HepG2 (cell line): Measurements from ENCODE around the gene VWA7. TPM values are rescaled to one million over a fixed set of nuclear protein-coding genes. Genes with fewer than 3 reads are reported as not detected.
A peak's percentile ranks its signal among the peaks of the same experiment; 100 is the strongest.

Experiments
- CC2D1A ChIP-seq: sonication (generic); formaldehyde crosslinking; IDR thresholded peaks from 2 replicates; pipeline ENCODE4 v1.8.1; 2023; ENCODE audit warnings: mild to moderate bottlenecking, missing genetic modification reagents
- EED ChIP-seq: sonication (generic); formaldehyde crosslinking; IDR thresholded peaks from 2 replicates; pipeline ENCODE4 v1.5.0; 2020; ENCODE audit warnings: mild to moderate bottlenecking, missing genetic modification reagents
- GMEB1 ChIP-seq: sonication (generic); formaldehyde crosslinking; IDR thresholded peaks from 2 replicates; pipeline ENCODE4 v1.5.1; 2020; ENCODE audit warnings: missing genetic modification reagents, mild to moderate bottlenecking, borderline replicate concordance
- GZF1 ChIP-seq: sonication (generic); formaldehyde crosslinking; IDR thresholded peaks from 2 replicates; pipeline ENCODE4 v1.5.1; 2020; ENCODE audit warnings: mild to moderate bottlenecking, missing genetic modification reagents
- KDM5B ChIP-seq: sonication (generic); formaldehyde crosslinking; IDR thresholded peaks from 2 replicates; pipeline ENCODE4 v1.4.0; 2020; ENCODE audit warnings: missing genetic modification reagents, mild to moderate bottlenecking, borderline replicate concordance
- MAFK ChIP-seq, 2 experiments: IDR thresholded peaks in 1 of 2; conservative IDR thresholded peaks in 1 of 2; 2 replicates each; pipeline ENCODE4 v1.6.1; 2011; ENCODE audit warnings: improper control_type of control experiment in 2 of 2, low read length in 2 of 2
- NCOA1 ChIP-seq: sonication (generic); formaldehyde crosslinking; IDR thresholded peaks from 2 replicates; pipeline ENCODE4 v1.9.0; 2021; ENCODE audit warnings: missing genetic modification reagents
- NCOA5 ChIP-seq: sonication (generic); formaldehyde crosslinking; IDR thresholded peaks from 2 replicates; pipeline ENCODE4 v1.4.0; 2020; ENCODE audit warnings: missing genetic modification reagents
- NFATC3 ChIP-seq: sonication (generic); formaldehyde crosslinking; IDR thresholded peaks from 2 replicates; pipeline ENCODE4 v1.5.1; 2020; ENCODE audit warnings: mild to moderate bottlenecking, missing genetic modification reagents
- NR2C2 ChIP-seq: sonication (generic); formaldehyde crosslinking; IDR thresholded peaks from 2 replicates; pipeline ENCODE4 v1.4.0; 2020; ENCODE audit warnings: missing genetic modification reagents, mild to moderate bottlenecking, moderate library complexity, borderline replicate concordance
- NRL ChIP-seq: sonication (generic); formaldehyde crosslinking; IDR thresholded peaks from 2 replicates; pipeline ENCODE4 v1.5.0; 2020; ENCODE audit warnings: missing genetic modification reagents, mild to moderate bottlenecking, moderate library complexity, borderline replicate concordance
- PCBP1 ChIP-seq: fragments of 200-400 bp; formaldehyde crosslinking; IDR thresholded peaks from 2 replicates; pipeline ENCODE4 v1.6.1; 2017; ENCODE audit warnings: mild to moderate bottlenecking, low read depth, low read length, borderline replicate concordance
- PREB ChIP-seq: sonication (generic); formaldehyde crosslinking; IDR thresholded peaks from 2 replicates; pipeline ENCODE4 v1.4.0; 2020; ENCODE audit warnings: missing genetic modification reagents
- REXO4 ChIP-seq: sonication (generic); formaldehyde crosslinking; IDR thresholded peaks from 2 replicates; pipeline ENCODE4 v1.8.0; 2022; ENCODE audit warnings: missing genetic modification reagents, mild to moderate bottlenecking, borderline replicate concordance
- SMC3 ChIP-seq: IDR thresholded peaks from 2 replicates; pipeline ENCODE4 v1.6.1; 2011; ENCODE audit warnings: low read length, improper control_type of control experiment
- SMYD3 ChIP-seq: sonication (generic); formaldehyde crosslinking; IDR thresholded peaks from 2 replicates; pipeline ENCODE4 v1.8.1; 2023; ENCODE audit warnings: mild to moderate bottlenecking, missing genetic modification reagents
- SP1 ChIP-seq, 2 experiments: fragments of 450-650 bp in 1 of 2; sonication (generic) in 1 of 2; formaldehyde crosslinking in 1 of 2; IDR thresholded peaks; 2 replicates each; pipeline versions ENCODE4 v1.4.0 to v1.6.1; 2016 to 2020; ENCODE audit warnings: missing genetic modification reagents in 1 of 2
- ZFP36L2 ChIP-seq: sonication (generic); formaldehyde crosslinking; IDR thresholded peaks from 2 replicates; pipeline ENCODE4 v1.4.0; 2020; ENCODE audit warnings: missing genetic modification reagents
- ZNF574 ChIP-seq: sonication (generic); formaldehyde crosslinking; IDR thresholded peaks from 2 replicates; pipeline ENCODE4 v1.4.0; 2020; ENCODE audit warnings: missing genetic modification reagents
- ZNF660 ChIP-seq: sonication (generic); formaldehyde crosslinking; IDR thresholded peaks from 2 replicates; pipeline ENCODE4 v1.5.1; 2020; ENCODE audit warnings: mild to moderate bottlenecking, low read depth, missing genetic modification reagents, borderline replicate concordance
- ZNF761 ChIP-seq: sonication (generic); formaldehyde crosslinking; conservative IDR thresholded peaks from 2 replicates; pipeline ENCODE4 v1.4.0; 2020; ENCODE audit warnings: mild to moderate bottlenecking, missing genetic modification reagents
- ZNF816 ChIP-seq: sonication (generic); formaldehyde crosslinking; IDR thresholded peaks from 2 replicates; pipeline ENCODE4 v1.8.0; 2022; ENCODE audit warnings: missing genetic modification reagents, mild to moderate bottlenecking, borderline replicate concordance
- polyA plus RNA-seq, 8 experiments: library from polyadenylated mRNA; depleted of rRNA in 3 of 8; stranded (reverse) in 7 of 8; unstranded in 1 of 8; fragments of >200 nt; fragmentation: Illumina TruSeq in 4 of 8; extraction: Trizol in 4 of 8; gene quantifications; 2 replicates each; pipeline versions ENCODE4 v1.2.1 to v1.2.3, GENCODE V29; 2011 to 2016; ENCODE audit warnings: low read depth in 4 of 8, missing spikeins in 1 of 8, mixed read lengths in 1 of 8; ENCODE audit not compliant: insufficient read depth in 1 of 8
- total RNA-seq, 5 experiments: library from RNA; depleted of rRNA; stranded (reverse); fragments of >200 nt; fragmentation: Illumina TruSeq; extraction: Trizol; gene quantifications; 2 replicates each; pipeline ENCODE4 v1.2.3, GENCODE V29; 2016; ENCODE audit warnings: low read depth in 1 of 5
- TF ChIP-seq, protein P1 (sequence below): fragments of 450-650 bp; IDR thresholded peaks from 2 replicates; pipeline ENCODE4 v1.6.1; 2017

Gene VWA7
- total and polyA plus RNA-seq, 2 of the 13 experiments (the other 11 are each of a cell fraction or from before 2014, with no cell fraction given) = 0.86 to 3.3 TPM

- no peak; the same call in 1 of the 2 replicates for TF ChIP-seq KDM5B (CRISPR knock-in tag)
- TF ChIP-seq NR2C2 (CRISPR knock-in tag) = no peak
- TF ChIP-seq ZFP36L2 (CRISPR knock-in tag) = 0 out of 2 replicates have a peak, but pooled peaks have one; percentile 38
- TF ChIP-seq ZNF574 (CRISPR knock-in tag) = no peak; the same call in 1 of the 2 replicates
- no peak for TF ChIP-seq ZNF660 (CRISPR knock-in tag)
- peak; percentile 92 for TF ChIP-seq ZNF816
- 0 out of 2 replicates have a peak, but pooled peaks have one; percentile 70 for TF ChIP-seq NCOA1 (CRISPR knock-in tag)
- peak; percentile 91; the same call in 1 of the 2 replicates for TF ChIP-seq EED (CRISPR knock-in tag)
- TF ChIP-seq SP1 (IDR thresholded peaks at IDR 0.05) = no peak
- TF ChIP-seq SP1 (CRISPR knock-in tag; IDR thresholded peaks at IDR 0.05) = peak; percentile 71
- TF ChIP-seq PREB (CRISPR knock-in tag) = 0 out of 2 replicates have a peak, but pooled peaks have one; percentile 21
- TF ChIP-seq GZF1 (CRISPR knock-in tag) = 0 out of 2 replicates have a peak, but pooled peaks have one; percentile 41
- TF ChIP-seq REXO4 (CRISPR knock-in tag) = no peak
- no peak for TF ChIP-seq MAFK (conservative IDR thresholded peaks at IDR 0.05 in 1 of 2, IDR thresholded peaks at IDR 0.05 in 1 of 2; ENCODE audit: low read length in 2 of 2)
- TF ChIP-seq SMC3 = no peak
- TF ChIP-seq CC2D1A (CRISPR knock-in tag) = no peak
- TF ChIP-seq SMYD3 = no peak
- peak; percentile 23; the same call in 1 of the 2 replicates for TF ChIP-seq GMEB1 (CRISPR knock-in tag)
- TF ChIP-seq NFATC3 (CRISPR knock-in tag) = 0 out of 2 replicates have a peak, but pooled peaks have one; percentile 4
- TF ChIP-seq NCOA5 (CRISPR knock-in tag) = no peak
- TF ChIP-seq, protein P1, sequence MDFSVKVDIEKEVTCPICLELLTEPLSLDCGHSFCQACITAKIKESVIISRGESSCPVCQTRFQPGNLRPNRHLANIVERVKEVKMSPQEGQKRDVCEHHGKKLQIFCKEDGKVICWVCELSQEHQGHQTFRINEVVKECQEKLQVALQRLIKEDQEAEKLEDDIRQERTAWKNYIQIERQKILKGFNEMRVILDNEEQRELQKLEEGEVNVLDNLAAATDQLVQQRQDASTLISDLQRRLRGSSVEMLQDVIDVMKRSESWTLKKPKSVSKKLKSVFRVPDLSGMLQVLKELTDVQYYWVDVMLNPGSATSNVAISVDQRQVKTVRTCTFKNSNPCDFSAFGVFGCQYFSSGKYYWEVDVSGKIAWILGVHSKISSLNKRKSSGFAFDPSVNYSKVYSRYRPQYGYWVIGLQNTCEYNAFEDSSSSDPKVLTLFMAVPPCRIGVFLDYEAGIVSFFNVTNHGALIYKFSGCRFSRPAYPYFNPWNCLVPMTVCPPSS = no peak
- TF ChIP-seq PCBP1 = peak; percentile 97; the same call in 1 of the 2 replicates
- 0 out of 2 replicates have a peak, but pooled peaks have one; percentile 33 for TF ChIP-seq NRL (CRISPR knock-in tag)
- 0 out of 2 replicates have a peak, but pooled peaks have one; percentile 12 for TF ChIP-seq ZNF761 (CRISPR knock-in tag)
These were observed 47.0 kb downstream of the VWA7 start (continued) for GRCh38 chr6:31729979-31730630.
